Neural progenitor cell (in vitro differentiated cells): Measurements from ENCODE around the gene PCLO.

Experiments
- EZH2 ChIP-seq: fragments of 200-600 bp; sonication (generic); IDR thresholded peaks from 2 replicates; pipeline ENCODE4 v1.6.1; 2017; ENCODE audit warnings: antibody characterized with exemption, mild to moderate bottlenecking, moderate library complexity
- EZH2phosphoT487 ChIP-seq: fragments of 200-600 bp; sonication (generic); IDR thresholded peaks from 2 replicates; pipeline ENCODE4 v1.6.1; 2017; ENCODE audit warnings: antibody characterized with exemption
- TF ChIP-seq, protein P1 (sequence below): fragments of 200-600 bp; sonication (generic); IDR thresholded peaks from 2 replicates; pipeline ENCODE4 v1.5.1; 2017; ENCODE audit warnings: antibody characterized with exemption, mild to moderate bottlenecking

DNA sequence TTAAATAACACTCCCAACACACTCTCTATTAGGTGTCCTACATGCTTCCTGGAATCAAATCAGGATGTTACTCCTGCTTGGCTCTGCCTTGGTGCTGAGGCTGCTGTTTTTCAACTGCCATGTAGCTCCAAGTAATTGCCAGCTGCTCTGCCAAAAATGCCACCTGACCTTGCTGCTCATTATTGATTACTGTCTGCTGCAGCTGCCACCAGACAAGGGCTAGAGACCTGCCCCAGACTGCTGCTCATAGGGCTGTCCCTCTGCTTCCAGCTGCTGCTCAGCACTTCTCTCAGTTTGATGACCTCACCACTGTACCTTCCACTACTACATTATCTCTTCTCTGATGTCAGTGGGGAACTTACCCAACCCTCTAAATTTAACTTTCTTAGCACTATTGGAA, 102.5 kb downstream of the PCLO start:
- TF ChIP-seq, protein P1, sequence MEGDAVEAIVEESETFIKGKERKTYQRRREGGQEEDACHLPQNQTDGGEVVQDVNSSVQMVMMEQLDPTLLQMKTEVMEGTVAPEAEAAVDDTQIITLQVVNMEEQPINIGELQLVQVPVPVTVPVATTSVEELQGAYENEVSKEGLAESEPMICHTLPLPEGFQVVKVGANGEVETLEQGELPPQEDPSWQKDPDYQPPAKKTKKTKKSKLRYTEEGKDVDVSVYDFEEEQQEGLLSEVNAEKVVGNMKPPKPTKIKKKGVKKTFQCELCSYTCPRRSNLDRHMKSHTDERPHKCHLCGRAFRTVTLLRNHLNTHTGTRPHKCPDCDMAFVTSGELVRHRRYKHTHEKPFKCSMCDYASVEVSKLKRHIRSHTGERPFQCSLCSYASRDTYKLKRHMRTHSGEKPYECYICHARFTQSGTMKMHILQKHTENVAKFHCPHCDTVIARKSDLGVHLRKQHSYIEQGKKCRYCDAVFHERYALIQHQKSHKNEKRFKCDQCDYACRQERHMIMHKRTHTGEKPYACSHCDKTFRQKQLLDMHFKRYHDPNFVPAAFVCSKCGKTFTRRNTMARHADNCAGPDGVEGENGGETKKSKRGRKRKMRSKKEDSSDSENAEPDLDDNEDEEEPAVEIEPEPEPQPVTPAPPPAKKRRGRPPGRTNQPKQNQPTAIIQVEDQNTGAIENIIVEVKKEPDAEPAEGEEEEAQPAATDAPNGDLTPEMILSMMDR: no peak
- TF ChIP-seq EZH2phosphoT487 (no peak), EZH2 (no peak)
